Calu3 (cell line): Measurements from ENCODE around the gene LMO1. TPM values are rescaled to one million over a fixed set of nuclear protein-coding genes. Genes with fewer than 3 reads are reported as not detected.

Experiments
- BruUV-seq: library from RNA; stranded (reverse); fragments of 400-500 nt; replicated peaks from 2 replicates; lab custom pipeline; 2021; lab: Mats Ljungman, UMichigan
- CTCF ChIA-PET: fragments of 300-600 bp; sonication (Branson Sonifier 250); formaldehyde crosslinking; loops from one replicate; lab custom pipeline; 2022; ENCODE audit warnings: antibody characterized with exemption; lab: Charles Lee
- DNase-seq: peaks from one replicate; pipeline ENCODE4 v3.0.0; 2022
- H3K27ac Mint-ChIP-seq: one replicate; pipeline ENCODE4 v1.8.0; 2022; ENCODE audit warnings: mixed read lengths; ENCODE audit not compliant: unreplicated experiment
- H3K27me3 Mint-ChIP-seq: one replicate; pipeline ENCODE4 v1.8.0; 2022; ENCODE audit warnings: mixed read lengths; ENCODE audit not compliant: unreplicated experiment
- H3K36me3 Mint-ChIP-seq: one replicate; pipeline ENCODE4 v1.8.0; 2022; ENCODE audit warnings: mild to moderate bottlenecking, moderate library complexity, mixed read lengths; ENCODE audit not compliant: insufficient read depth, unreplicated experiment
- H3K4me1 Mint-ChIP-seq: one replicate; pipeline ENCODE4 v1.8.0; 2022; ENCODE audit warnings: mild to moderate bottlenecking, low read depth, mixed read lengths; ENCODE audit not compliant: unreplicated experiment
- H3K4me3 Mint-ChIP-seq: one replicate; pipeline ENCODE4 v1.8.0; 2022; ENCODE audit warnings: mild to moderate bottlenecking, low read depth, moderate library complexity, mixed read lengths; ENCODE audit not compliant: unreplicated experiment
- H3K9me3 Mint-ChIP-seq: one replicate; pipeline ENCODE4 v1.8.0; 2022; ENCODE audit warnings: low read depth, mixed read lengths; ENCODE audit not compliant: unreplicated experiment
- intact Hi-C: fragments of 100-400 bp; cut with micrococcal nuclease; formaldehyde crosslinking; loops from one replicate; pipeline ENCODE4 v1.10.0; 2022; ENCODE audit not compliant: unreplicated experiment
- total RNA-seq: library from RNA; stranded (reverse); gene quantifications from 2 replicates; pipeline ENCODE4 v1.2.3, GENCODE V29; 2022
- TF ChIP-seq, protein P1 (sequence below): fragments of 200-600 bp; IDR thresholded peaks from one replicate; pipeline ENCODE4 v1.8.0; 2022; ENCODE audit warnings: antibody characterized with exemption; ENCODE audit not compliant: unreplicated experiment

Gene LMO1
- total RNA-seq, 1 experiment from 2014 or later, result not detected

DNA sequence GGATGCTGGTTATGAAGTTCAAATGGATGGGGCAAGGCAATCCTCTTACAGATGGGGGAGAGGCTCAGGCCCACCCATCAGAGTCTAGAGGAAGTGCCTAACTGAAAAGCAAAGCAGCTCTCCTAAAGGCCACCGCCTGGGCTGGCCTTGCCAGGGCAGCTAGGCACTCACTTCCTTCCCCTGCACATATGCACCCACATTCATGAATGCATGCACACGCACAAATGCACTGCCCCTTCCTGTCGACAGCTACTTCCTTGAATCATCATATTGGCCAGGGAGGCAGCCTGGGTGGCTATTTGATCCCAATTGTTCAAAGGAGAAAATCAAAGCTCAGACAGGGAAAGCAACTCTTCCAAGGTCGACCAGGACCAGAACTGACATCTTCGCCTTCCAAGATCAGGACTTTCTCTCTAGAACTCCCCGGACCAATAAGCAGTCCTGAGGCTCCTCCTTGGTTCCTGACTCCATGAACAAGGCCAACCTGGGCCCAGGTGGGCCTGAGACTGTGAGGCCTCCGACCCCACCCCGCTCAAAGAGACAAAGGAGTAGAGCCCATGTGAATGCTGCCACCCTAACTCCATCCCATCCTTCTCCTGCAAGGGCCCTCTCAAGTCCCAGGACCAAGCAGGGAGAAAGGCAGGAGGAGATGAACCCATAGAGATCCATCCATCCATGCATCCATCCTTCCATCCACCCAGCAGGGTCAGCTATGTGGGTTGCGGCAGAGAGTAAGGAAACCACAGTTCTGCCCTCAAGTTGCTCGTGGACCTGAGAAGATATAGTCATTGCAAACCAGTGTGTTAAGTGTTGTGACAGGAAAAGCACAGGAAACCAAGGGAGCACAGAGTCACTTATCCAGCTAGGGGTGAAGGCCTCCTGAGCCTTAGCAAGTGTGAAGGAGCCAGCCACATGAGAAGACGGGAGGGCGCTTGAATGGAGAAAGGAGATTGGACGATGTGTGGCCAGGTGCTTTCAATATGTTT lies 35.4 kb upstream of the LMO1 start:
- H3K27ac Mint-ChIP-seq, result no peak overlapping the region
- no peaks in the 10 kb centered on the region for H3K4me1 Mint-ChIP-seq
- peaks cover 28% of the 10 kb centered on the region for H3K27me3 Mint-ChIP-seq
- intact Hi-C loops, result no loop called here
- TF ChIP-seq, protein P1, sequence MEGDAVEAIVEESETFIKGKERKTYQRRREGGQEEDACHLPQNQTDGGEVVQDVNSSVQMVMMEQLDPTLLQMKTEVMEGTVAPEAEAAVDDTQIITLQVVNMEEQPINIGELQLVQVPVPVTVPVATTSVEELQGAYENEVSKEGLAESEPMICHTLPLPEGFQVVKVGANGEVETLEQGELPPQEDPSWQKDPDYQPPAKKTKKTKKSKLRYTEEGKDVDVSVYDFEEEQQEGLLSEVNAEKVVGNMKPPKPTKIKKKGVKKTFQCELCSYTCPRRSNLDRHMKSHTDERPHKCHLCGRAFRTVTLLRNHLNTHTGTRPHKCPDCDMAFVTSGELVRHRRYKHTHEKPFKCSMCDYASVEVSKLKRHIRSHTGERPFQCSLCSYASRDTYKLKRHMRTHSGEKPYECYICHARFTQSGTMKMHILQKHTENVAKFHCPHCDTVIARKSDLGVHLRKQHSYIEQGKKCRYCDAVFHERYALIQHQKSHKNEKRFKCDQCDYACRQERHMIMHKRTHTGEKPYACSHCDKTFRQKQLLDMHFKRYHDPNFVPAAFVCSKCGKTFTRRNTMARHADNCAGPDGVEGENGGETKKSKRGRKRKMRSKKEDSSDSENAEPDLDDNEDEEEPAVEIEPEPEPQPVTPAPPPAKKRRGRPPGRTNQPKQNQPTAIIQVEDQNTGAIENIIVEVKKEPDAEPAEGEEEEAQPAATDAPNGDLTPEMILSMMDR, result no peak
- BruUV-seq, result no TSS peak
- no peak overlapping the region for H3K4me3 Mint-ChIP-seq
- CTCF ChIA-PET, result no interaction called here
- H3K36me3 Mint-ChIP-seq, result no peaks in the 10 kb centered on the region
- H3K9me3 Mint-ChIP-seq, result peaks cover 9% of the 10 kb centered on the region
- no peak for DNase-seq

DNA sequence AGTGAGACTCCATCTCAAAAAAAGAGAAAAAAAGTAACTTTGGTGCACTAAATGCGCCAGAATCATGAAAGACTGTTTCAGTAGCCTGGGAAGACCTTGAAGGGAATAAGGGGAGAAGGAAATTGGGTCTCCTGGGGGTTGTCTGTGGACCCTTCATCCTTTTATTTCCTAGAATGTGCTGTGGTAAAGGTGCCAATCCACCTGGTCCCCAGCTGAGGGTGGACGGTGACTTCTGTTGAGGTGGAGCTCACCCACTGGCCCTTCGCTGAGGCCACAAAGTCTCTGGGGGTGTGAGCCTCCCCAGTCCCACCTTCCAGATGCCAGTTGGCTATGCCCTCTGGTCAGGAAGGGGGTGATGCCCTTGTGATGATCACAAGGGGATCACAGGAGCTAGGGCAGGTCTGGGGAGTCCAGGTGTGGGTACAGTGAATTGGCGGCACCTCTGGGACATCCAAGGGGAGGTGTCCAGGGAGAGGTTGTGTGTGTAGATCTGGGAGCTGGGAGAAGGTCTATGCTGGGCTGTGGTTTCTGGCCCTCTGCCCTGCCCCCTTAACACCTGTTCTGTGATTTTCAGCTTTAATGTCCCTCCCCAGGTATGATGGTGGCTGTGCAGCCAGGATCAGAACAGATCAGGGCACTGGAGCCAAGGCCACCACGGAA lies 34.2 kb upstream of the LMO1 start:
- DNase-seq, result no peak
- Mint-ChIP-seq H3K36me3 (no peaks in the 10 kb centered on the region), H3K9me3 (peaks cover 8% of the 10 kb centered on the region), H3K4me3 (no peak overlapping the region), H3K4me1 (no peaks in the 10 kb centered on the region), H3K27ac (no peak overlapping the region), H3K27me3 (peaks cover 28% of the 10 kb centered on the region)
- CTCF ChIA-PET, result no interaction called here
- TF ChIP-seq, protein P1, result no peak
- BruUV-seq, result no TSS peak
- intact Hi-C loops, result no loop called here

DNA sequence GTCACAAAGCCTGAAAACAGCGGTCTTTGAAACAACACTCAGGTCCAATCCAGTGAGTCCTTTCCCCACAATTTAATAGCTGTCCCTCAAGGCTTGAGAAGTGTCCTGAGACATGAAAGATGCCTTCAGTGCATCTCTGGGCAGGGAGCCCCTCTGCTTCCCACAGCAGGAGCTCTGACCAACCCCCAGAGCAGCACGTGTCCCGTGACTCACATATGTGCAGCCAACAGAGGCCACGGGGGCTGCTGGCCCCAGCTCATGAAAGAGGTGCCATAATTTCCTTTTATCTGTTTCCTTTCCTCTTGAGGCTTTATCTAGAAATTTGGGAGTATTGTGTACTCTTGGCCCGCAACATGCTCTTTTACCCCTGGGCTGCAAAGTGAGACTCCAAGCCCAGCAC lies 33.2 kb upstream of the LMO1 start:
- H3K27ac Mint-ChIP-seq, result no peak overlapping the region

DNA sequence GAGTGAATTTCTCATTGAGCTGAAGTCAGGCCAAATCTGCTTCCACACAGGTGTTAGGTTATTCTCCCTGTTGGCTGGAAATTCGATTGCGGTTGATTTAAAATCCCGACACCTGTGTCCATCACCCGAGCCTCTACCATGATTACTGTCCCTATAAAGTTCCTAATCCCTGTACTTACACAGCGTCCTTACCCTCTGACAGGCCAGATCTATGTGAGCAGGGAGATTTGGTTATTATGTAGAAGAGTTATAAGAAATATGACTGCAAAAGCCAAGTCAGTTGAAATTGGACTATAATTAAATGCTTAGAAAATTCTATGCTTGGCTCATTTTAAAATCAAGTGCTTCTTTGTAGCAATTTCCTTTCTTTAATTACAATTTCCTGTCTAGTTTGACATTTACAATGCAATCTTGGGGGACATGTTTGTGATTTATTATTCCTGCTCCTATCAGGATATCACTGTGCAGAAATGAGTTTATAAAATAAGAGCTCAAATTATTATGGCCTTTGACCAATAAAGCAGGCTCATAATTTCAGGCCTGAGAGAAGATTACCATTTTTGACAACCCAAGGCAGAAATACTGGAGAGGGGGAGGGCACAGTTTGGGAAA lies 32.5 kb upstream of the LMO1 start:
- peaks cover 2% of the 10 kb centered on the region for H3K9me3 Mint-ChIP-seq
- H3K4me1 Mint-ChIP-seq, result no peaks in the 10 kb centered on the region
- TF ChIP-seq, protein P1, result no peak
- BruUV-seq, result no TSS peak
- H3K27ac Mint-ChIP-seq, result no peak overlapping the region
- intact Hi-C loops, result no loop called here
- H3K27me3 Mint-ChIP-seq, result peaks cover 15% of the 10 kb centered on the region
- H3K36me3 Mint-ChIP-seq, result no peaks in the 10 kb centered on the region
- no peak for DNase-seq
- no peak overlapping the region for H3K4me3 Mint-ChIP-seq
- CTCF ChIA-PET, result no interaction called here

More for the DNA sequence above, 33.2 kb upstream of the LMO1 start:
- no peaks in the 10 kb centered on the region for H3K36me3 Mint-ChIP-seq
- H3K4me1 Mint-ChIP-seq, result no peaks in the 10 kb centered on the region
- H3K27me3 Mint-ChIP-seq, result peaks cover 18% of the 10 kb centered on the region
- no TSS peak for BruUV-seq
- TF ChIP-seq, protein P1, result no peak
- no peak overlapping the region for H3K4me3 Mint-ChIP-seq
- DNase-seq, result no peak
- peaks cover 2% of the 10 kb centered on the region for H3K9me3 Mint-ChIP-seq
- CTCF ChIA-PET, result no interaction called here
- intact Hi-C loops, result no loop called here
